Ishikawa (cell line): ENCODE results near the gene UTS2B.
A peak's percentile ranks its signal among the peaks of the same experiment; 100 is the strongest.

Experiments
- CEBPB ChIP-seq: IDR thresholded peaks from 2 replicates; pipeline ENCODE4 v1.6.1; 2012
- CREB1 ChIP-seq: IDR thresholded peaks from 2 replicates; pipeline ENCODE4 v1.6.1; 2012; ENCODE audit warnings: low read depth
- EGR1 ChIP-seq: IDR thresholded peaks from 2 replicates; pipeline ENCODE4 v1.6.1; 2012
- EP300 ChIP-seq: IDR thresholded peaks from 2 replicates; pipeline ENCODE4 v1.6.1; 2012; ENCODE audit warnings: borderline replicate concordance
- FOXM1 ChIP-seq: IDR thresholded peaks from 2 replicates; pipeline ENCODE4 v1.6.1; 2012; ENCODE audit warnings: low read depth, borderline replicate concordance
- MAX ChIP-seq: IDR thresholded peaks from 2 replicates; pipeline ENCODE4 v1.6.1; 2012
- NFIC ChIP-seq: IDR thresholded peaks from 2 replicates; pipeline ENCODE4 v1.6.1; 2012
- RAD21 ChIP-seq: IDR thresholded peaks from 2 replicates; pipeline ENCODE4 v1.6.1; 2012; ENCODE audit warnings: low read depth
- REST ChIP-seq: IDR thresholded peaks from 2 replicates; pipeline ENCODE4 v1.6.1; 2012; ENCODE audit warnings: low read depth, mild to moderate bottlenecking
- TAF1 ChIP-seq: IDR thresholded peaks from 2 replicates; pipeline ENCODE4 v1.6.1; 2012; ENCODE audit warnings: low read depth, mild to moderate bottlenecking
- TCF12 ChIP-seq: IDR thresholded peaks from 2 replicates; pipeline ENCODE4 v1.6.1; 2012; ENCODE audit warnings: low read depth
- TEAD4 ChIP-seq: IDR thresholded peaks from 2 replicates; pipeline ENCODE4 v1.6.1; 2012
- USF1 ChIP-seq: IDR thresholded peaks from 2 replicates; pipeline ENCODE4 v1.6.1; 2012
- YY1 ChIP-seq: IDR thresholded peaks from 2 replicates; pipeline ENCODE4 v1.6.1; 2012; ENCODE audit warnings: low read depth
- ZBTB7A ChIP-seq: IDR thresholded peaks from 2 replicates; pipeline ENCODE4 v1.6.1; 2012; ENCODE audit warnings: low read depth

UTS2B gene, protein sequence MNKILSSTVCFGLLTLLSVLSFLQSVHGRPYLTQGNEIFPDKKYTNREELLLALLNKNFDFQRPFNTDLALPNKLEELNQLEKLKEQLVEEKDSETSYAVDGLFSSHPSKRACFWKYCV

GRCh38 chr3:191329654-191330529 lies at the start of gene UTS2B:
TSS of gene UTS2B (minus strand) at chr3:191330526. CDS start at chr3:191282189, 48,337 bp downstream.
- no peak; the same call in 1 of the 2 replicates for TF ChIP-seq TAF1
- peak; percentile 4; the same call in 1 of the 2 replicates for TF ChIP-seq TEAD4
- no peak for TF ChIP-seq YY1
- peak; percentile 72 for TF ChIP-seq MAX

DNA sequence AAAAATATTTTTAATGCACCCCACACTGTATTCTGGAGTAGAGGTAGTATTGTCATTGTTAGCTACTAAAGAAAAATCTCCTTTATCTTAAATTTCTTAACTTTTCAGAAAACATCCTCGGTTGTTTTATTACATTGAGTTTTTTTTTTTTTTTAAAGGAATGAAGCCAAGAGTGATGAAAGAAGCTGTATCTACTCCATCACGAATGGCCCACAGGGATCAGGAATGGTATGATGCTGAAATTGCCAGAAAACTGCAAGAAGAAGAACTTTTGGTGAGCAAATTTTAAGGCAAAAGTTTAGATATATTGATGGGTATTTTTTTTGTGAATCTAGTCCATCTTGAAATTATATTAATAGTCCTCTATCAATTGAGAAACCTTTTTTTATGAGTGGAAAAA lies 49.7 kb upstream of the UTS2B start:
- TF ChIP-seq TCF12 (no peak), MAX (no peak), TAF1 (no peak), YY1 (no peak), EP300 (no peak), REST (no peak), EGR1 (no peak), USF1 (no peak), TEAD4 (no peak)

- TF ChIP-seq RAD21, result no peak
- no peak for TF ChIP-seq TCF12
- no peak for TF ChIP-seq MAX
- no peak for TF ChIP-seq TAF1
- no peak for TF ChIP-seq YY1
- no peak for TF ChIP-seq TEAD4
- TF ChIP-seq EGR1, result no peak
- no peak for TF ChIP-seq CEBPB
- no peak for TF ChIP-seq USF1
- TF ChIP-seq FOXM1, result no peak
- no peak for TF ChIP-seq EP300
- no peak for TF ChIP-seq NFIC
- TF ChIP-seq REST, result no peak
These were observed 49.1 kb upstream of the UTS2B start for GRCh38 chr3:191379446-191379845.

DNA sequence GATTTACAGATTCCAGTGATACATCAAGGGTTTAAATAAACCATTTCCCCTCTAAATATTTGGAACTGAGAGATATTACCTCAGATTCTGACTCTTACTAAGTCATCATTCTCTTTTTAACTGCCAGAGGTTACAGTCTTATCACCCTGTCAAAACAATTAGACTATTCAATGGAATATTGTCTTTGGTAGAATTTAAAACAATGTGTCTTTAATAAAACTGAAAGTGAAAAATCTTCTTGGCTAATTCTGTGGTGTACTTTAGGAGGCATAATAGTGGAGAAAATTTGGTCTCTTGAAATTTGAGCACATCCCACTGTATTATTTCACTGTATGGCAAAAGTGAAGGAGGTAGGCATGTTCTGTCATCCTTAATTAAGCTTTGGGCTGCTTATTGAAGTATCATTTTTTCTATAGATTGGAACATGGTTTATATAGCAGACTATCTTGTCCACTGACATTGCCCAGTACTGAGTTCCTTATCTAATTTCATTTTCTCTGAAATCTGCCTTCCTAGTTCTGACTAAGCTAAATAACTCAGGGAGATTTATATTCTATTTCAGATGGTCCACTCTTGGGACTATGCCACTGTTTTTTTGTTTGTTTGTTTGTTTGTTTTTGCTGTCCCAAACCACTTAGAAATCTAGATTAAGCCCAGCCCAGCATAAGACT lies 48.0 kb upstream of the UTS2B start:
- no peak for TF ChIP-seq EGR1
- TF ChIP-seq TAF1, result no peak
- TF ChIP-seq TEAD4, result no peak
- TF ChIP-seq ZBTB7A, result no peak
- TF ChIP-seq EP300, result no peak
- TF ChIP-seq REST, result no peak
- no peak for TF ChIP-seq NFIC
- TF ChIP-seq FOXM1, result no peak
- no peak for TF ChIP-seq MAX
- no peak for TF ChIP-seq USF1
- TF ChIP-seq CEBPB, result no peak
- no peak for TF ChIP-seq YY1
- TF ChIP-seq TCF12, result no peak
- TF ChIP-seq RAD21, result no peak
- TF ChIP-seq CREB1, result no peak
